GM21529 (cell line): ENCODE measurements around the gene SULF2.
"Not testable (repeated sequence)": the region's sequence is repeated elsewhere in the genome, so short reads cannot be mapped to it uniquely, and the experiment has no call there.

Experiments used
- ATAC-seq: cut with Tn5 transposase; IDR thresholded peaks from one replicate; pipeline ENCODE4 v1.9.1; 2021; ENCODE audit not compliant: unreplicated experiment

SULF2 gene

DNA sequence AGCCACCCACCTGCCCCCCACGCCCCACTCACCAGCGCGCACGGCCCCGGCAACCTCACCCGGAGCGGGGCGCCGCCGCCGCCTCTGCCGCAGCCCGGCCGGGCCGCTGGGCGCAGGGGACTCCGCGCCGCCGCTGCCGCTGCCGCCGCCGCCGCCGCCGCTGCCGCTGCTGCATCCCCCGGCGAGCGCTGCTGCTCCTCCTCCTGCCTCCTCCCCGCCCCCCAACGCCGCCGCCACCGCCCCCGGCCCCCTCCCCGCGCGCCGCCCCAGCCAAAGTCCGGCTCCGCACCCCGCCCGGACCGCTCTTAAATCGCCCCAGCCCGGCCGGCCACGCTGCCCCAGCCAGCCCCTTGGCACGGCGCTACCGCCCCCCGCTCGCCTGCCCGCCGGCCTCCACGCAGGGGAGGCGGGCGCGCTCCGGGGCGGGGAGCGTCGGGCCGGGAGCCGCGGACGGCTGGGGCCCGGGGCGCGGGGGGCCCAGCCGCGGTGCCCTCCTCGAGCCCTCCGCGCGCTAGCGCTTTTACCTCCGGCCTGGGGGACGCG is at the start of gene SULF2:
TSS of gene SULF2 (minus strand) at position 171 of the 543 bp plus-strand sequence. CDS start 28,118 bp downstream, outside the sequence.
- ATAC-seq: no peak

DNA sequence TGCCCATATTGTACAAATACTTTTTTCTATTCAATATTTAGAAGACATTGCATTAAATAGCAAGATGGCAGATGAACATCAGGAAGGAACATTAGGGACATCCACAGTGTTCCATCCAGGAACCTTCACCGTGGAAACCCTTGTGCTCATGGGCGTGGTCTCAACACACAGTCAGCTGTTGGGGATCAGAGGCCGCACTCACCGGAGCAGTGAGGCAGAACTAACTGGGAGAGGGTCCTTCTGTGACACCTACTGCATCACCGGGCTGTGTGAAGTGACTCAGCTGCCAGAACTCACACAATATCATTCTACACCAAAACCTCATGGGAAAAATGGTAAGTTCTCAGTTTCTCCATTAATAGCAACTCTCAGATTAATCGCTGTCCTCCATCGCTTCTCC is 46.4 kb upstream of the SULF2 start:
- not testable (repeated sequence) for ATAC-seq

DNA sequence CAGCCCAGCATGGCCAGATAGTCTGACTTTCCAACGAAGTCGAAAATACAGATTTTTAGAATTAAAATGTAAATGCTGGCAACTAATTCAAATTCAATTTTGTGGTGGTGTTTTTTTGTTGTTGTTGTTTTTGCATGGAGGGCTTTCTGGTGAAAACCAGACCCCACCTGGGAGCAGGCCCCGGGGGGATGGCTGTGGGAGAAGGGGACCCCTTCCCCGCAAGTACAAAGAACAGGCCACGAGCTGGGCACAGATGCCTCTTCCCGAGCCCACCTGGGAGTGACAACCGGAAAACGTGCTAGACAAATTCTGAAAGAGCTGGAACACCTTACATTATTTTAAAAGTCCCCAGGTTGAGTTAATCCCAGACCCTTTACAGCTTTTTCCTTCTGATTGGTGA is 41.4 kb upstream of the SULF2 start:
- ATAC-seq: not testable (repeated sequence)

DNA sequence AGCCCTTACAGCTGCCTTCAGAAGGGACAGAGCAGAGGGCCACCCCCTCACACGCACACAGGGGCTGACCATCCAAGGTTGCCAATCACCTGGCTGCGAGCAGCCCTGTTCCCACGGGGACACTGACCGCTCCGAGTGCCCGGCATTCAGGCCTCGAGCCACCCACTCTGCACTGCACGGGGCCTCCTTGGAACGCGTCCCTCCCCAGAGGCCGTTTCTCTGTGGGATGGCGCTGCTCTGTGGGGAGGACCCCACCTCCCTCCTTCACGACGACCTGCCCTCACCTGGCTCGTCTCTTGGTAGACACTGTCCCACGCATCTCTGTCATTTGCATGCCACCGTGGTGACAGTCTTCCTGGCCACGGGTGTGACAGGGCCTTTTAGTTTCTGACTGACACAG is 40.7 kb upstream of the SULF2 start:
- not testable (repeated sequence) for ATAC-seq

DNA sequence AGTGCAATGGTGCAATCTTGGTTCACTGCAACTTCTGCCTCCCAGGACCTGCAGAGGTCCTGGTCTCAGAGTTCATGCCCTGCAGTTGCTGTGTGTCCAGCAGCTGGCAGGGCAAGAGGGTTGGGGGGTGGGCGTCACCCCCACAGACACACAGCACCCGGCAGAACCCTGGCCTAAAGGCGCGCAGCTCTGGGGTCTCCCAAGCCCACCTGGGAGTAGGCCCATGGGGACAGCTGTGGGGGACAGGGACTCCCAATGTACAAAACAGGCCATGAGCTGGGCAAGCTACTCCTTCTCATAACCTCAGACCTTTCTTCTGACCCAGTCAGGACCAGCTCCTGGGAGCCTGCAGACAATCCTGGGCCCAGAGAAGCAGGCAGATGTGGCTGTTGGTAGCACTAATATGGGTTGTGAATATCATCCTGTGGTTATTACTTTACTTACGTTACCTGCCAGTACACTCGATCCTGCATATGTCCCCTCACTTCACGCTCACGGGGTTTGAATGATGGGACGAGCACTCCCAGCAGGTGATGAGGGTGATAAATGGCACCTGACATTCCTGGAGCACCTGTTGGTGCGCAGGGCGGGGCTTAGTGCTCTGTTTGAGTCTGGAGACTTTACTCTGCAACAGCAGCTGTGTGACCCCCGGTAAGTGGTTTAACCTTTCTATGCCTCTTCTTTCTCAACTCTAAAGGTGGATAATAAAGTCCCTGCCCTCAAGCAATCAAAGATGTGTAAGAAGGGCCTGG is 39.9 kb upstream of the SULF2 start:
- ATAC-seq: no peak

DNA sequence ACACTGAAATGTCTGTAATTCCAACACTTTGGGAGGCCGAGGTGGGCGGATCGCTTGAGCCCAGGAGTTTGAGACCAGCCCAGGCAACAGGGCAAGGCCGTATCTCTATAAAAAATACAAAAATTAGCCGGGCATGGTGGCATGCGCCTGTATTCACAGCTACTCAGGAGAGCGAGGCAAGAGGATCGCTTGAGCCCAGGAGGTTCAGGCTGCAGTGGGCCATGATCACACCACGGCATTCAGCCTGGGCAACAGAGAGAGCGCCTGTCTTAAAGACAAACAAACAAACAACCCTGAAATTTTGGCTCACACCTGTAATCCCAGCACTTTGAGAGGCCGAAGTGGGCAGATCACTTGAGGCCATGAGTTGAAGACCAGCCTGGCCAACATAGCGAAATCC is 38.7 kb upstream of the SULF2 start:
- not testable (repeated sequence) for ATAC-seq

DNA sequence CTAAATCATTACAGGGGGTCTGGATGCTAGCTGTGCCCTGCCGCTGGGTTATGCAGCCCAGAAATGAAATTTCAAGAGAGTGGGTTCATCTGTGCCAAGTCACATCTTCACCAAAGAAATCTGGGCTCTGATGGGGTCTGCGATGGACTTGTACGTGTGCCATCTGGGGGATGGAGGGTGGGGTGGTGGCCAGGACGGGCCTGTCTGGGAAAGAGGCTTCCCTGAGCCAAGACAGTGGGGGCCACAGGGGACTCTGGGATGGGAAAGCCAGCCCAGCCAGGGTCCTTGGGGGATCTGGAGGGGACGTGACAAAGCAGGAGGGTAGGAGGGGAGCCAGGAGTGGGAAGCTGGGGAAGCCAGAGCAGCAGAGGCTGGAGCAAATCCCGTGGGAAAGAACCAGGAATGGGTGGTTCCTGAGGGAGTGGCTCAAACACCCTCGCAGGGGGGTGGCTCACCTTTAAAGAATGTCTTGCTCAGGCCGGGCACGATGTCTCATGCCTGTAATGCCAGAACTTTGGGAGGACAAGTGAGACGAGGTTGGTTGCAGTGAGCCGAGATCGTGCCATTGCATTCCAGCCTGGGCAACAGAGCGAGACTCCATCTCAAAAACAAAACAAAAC is 36.3 kb upstream of the SULF2 start:
- no peak for ATAC-seq

DNA sequence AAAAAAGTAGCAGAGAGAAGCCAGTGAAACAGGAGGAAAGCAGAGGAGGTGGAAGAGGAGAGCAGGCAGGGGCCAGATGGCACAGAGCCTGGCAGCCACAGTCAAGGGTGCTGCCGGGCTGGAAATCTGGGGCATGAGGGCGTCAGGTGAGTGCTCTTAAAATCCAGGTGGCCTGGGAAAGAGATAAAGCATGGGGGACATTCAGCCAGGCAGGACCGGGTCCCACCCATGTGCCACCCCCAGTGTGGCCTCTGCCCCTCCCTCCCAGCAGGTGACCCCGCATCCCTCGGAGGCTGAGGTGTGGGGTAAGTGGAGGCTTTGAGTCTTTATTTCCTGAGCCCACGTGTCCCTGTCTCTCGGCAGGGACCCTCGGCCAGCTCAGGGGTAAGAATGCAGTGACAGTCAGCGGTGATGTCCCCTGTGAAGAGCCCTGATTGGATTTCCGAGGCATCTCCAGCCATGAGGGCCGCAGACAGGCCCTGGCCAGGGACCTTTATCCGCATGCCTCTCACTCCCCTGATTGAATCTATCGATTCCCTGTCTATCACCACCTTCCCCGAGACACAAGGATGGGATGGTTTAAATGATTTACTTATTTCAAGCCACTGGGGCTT is 33.8 kb upstream of the SULF2 start:
- ATAC-seq: no peak

DNA sequence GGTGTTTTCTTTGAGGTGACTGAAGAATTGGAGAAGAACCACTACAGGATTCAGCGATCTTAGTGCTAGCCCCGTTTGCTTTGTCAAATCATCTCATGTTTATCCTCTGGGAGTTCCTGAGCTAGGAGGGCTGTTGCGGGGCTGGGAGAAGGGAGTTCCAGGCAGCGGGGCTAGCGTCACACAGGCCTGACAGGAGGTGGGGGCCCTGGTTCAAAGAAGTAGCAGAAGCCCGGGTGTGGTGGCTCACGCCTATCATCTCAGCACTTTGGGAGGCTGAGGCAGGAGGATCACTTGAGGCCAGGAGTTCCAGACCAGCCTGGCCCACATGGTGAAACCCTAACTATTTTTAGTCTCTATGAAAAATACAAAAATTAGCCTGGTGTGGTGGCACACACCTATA is 33.2 kb upstream of the SULF2 start:
- ATAC-seq: no peak

DNA sequence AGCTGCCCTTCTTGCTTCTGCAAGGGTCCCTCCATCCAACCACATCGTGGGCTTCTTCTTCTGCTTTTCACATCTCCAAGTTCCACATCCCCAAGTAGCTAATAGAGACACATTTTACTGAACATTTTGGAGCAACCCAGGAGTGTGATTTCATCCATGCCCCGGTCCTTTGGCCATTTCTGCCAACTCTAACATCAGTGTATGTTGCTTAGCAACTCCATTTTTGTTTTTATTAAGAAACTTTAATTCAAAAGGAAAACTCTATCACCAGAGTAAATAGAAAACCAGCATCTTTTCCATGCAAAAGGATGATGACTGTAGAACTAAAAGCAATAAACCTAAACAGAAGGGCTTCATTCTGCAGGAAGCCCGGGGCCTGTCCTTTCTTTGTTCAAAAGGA is 32.7 kb upstream of the SULF2 start:
- ATAC-seq: no peak

DNA sequence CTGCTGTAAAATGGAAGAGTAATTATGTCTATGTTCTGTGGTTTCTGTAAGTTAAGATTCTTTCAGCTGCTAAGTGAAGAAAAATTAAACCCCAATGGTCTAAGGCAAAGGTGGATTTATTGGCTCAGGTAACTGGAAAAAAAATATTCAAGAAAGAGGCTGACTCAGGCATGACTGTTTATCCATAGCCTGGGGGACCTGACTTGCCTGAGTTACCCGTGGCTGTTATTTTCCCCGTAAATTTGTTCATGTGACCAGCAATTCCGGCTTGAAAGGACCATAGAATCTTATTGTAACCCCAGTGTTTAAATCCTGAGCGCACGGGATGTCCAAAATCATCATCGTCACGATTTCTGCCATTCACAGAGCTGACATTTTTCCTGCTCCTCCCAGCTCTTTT is 32.3 kb upstream of the SULF2 start:
- ATAC-seq: no peak

DNA sequence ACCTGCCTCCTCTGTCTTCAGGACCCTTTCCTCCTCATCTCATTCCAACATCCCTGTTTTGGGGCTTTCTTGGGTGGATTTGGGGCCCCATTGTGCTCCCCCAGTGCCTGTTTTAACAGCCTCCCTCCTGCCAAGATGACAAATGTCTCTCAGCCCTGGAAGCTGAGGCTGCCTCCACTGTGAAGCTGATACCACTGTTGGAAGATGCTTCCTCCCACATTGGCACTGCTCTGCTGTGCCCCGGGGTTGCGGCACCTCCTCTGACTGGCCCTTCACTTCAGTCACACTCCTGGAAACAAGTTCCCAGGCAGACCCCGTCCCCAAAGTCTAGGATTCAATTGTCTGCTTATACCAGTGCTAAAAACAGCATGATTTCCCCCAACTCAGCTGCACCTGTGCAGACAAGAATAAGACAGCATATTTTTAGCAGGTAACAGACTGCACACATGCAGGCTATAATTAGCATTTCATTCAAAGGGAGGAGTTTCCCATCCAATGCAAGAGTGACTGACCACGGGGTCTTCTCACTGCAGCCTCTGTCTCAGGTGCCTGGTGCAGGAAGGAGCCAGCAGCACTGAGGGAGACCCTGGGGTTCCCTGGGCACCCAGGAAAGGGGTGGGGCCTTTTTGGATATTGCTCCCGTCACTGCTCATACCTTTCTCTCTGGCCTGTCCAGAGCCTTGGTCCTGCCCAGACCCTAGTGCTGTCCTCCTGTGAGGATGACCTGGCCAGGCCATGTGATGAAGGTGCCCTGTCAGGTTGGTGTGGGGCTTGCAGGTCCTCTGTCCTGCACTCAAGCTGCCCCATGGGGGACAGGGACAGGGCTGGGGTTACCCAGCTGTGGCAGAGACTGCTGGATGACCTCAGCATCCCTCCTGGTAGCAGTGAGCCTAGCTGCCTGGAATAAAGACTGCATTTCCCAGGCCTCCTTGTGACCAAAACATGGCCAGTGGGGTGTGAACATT is 31.5 kb upstream of the SULF2 start:
- no peak for ATAC-seq

DNA sequence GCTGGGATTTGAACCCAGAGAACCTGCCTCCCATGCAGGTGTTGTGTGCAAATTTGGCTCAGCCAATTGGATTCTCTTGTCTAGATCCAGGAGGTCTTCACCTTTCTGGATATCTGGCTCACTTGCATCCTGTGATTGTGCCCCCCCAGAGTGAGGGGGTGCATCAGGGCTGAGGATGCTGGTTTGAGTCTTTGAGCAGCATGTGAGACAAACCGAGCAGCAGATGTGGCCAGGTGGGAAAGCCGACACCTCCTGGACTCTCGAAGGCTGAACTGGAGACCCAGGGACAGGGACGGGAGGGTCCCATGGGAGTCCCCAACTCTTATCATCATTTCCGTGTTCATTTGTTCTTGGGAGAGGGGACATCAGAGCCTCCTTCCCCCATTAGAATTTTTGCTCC is 30.6 kb upstream of the SULF2 start:
- no peak for ATAC-seq

DNA sequence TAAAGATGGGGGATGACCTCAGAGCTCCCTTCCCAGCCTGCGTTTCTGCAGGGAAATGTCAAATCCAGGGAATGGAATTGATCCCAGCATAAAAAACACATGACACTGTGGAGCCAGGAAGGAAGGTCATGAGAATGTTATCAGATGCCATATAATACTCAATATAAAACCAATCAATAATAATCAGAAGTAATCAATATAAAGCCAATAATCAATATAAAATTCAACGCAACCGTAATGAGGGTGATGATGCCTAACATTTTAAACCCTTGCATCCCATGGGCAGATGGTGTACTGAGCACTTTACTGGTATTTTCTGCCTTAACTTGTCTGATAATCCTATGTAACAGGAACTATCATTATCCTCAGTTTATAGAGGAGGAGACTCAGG is 30.1 kb upstream of the SULF2 start:
- no peak for ATAC-seq

DNA sequence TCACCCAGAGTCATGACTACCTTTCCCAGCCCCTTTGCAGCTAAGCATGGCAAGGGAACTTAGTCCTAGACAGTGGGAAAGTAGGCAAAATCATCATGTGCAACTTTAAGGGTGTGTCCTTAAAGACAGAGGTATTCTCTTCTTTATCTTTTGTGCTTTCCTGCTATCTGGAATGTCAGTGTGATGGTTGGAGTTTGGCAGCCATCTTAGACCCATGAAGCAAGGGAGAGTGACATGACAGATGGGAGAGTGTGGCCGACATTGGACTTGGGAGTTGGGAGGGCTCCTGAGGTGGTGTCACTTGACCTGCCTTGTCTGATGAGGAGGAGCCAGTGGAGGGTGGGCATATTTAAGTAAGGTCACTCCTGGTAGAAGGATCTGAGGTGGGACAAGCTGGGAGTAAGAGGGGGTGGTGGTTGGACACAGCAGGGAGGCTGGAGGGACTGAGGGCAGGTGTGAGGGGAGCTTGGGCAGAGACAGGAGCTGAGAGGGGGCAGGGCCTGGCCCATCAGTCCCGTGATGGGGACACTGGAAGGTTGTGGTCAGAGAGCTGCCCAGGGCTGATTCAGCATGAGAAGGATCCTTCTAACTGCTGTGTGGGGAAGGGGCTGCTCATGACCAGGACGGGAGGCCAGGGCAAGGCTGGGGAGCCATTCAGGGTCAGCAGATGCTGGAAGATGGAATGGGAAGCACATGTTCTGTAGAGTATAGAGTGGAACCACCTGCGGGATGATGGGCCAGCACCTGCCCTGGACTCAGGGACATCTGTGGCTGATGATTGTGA is 29.5 kb upstream of the SULF2 start:
- no peak for ATAC-seq

DNA sequence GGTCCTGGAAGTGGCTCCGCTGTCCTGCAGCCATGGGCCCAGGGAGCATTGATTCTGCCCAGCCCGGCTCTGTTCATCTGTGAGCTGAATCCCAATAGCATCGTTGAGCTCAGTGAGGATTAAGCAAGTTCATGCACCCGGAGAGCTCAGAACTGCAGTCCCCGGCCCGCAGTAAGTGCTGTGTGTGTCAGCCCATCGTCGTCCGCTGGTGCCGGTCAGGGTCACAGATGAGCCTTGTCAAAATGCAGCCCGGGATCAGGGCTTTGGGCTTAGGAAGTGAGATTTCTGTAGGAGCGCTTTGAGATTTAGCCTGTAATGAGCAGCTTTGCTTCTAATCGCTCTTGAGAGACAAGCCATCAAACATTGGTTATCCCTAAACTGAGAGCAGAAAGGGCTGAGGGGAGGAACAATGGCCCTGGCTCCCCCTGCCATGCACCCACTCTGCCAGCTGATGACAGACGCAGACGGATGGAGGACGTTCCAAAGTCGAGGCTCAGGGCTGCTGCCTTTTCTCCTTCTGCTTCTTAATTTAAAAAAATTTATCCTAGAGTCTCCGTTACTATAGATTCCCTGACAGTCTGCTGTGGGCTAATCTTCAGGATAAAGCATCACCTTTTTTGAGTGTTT is 25.6 kb upstream of the SULF2 start:
- no peak for ATAC-seq

DNA sequence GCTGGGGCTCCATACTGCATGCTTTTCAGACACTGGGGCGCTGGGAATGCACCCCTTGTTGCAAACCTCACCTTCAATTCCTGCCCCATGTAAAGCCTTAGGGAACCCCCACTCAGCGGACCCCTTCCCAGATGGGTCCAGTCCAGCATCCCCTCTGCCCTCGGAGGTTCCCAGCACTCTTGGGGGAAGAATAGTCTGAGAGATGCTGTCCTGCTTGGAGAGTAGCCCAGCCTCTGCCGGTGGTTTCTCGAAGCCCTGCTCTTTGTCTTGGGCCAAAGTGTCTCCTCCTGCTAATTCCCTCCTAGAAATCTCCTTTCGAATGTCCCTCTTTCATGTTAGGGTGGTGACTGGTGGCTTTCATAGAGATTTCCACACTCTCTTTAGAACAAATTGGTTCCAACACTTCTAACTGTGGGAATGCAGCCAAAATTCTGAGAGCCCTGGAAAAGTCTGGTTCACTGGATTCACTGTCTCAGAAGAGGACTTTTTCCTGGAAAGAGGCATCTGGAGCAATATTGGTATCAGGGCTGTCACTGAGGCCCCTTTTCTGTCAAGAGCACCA is 24.9 kb upstream of the SULF2 start:
- ATAC-seq: no peak

DNA sequence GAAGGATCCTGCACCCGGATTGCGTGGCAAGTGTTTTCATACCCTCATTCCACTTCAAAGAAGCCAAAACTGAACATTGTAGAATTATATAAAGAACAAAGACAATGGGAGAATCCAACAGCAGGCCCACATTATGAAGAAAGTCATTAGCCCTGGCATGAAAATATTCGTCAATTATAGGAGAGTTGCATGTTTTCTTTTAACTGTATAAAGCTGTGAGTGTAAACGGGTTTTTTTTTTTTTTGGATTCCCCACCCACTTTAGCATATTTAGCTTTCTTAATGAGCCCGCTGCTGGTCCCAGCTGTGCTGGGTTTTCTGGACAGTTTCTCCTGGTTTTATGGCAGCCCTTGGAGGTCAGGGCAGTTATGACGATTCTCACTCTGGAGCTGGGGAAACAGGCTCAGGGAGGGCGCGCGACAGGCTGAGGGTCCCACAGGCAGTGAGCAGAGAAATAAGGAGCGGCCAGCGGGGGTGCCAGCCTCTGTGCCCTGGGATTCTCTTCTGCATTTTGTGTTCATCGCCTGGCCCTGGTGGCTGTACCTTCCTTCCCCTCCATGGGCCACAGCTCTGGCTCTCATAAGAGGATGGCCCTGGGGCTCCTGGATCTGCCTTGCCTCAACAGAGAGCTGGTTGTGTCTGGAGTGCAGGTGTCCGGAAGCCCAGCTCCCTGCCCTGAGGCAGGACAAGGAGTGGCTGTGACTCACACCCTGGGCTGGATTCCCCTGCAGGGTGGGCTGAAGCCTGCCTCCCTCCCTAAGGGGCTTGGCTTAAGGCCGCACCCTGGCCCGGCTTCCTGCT is 24.1 kb upstream of the SULF2 start:
- ATAC-seq: no peak

DNA sequence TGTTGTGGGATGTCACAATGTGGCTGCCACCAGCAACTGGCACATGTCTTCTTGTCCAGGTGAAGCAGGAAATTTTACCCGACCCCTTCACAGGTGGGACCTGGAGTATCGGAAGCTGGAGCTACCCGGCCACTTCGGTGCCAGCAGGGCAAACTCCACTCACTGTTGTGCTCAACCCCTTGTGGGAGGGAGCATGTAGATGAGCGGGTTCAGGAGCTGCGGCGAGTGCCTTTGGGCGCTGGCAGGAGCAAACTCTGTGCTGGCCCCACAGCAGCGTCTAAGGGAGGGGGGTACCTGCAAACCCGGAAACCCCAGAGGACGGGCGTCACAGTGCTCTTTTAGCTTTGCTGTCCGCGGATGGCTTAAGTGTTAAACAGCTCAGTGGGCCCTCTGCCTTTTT is 20.7 kb upstream of the SULF2 start:
- no peak for ATAC-seq
